ENCODE results near the gene CNNM1. TPM values are rescaled to one million over a fixed set of nuclear protein-coding genes. Genes with fewer than 3 reads are reported as not detected.

Gene CNNM1
- total and polyA plus RNA-seq, 8 donors, result 0.17 to 0.94 (median 0.36) TPM

GRCh38 chr10:99427566-99428190 is 98.5 kb downstream of the CNNM1 start:
- H3K27ac ChIP-seq, result no peak overlapping the region
- intact Hi-C loops (cut with DNase I), result no loop called here
- TF ChIP-seq, protein P1, sequence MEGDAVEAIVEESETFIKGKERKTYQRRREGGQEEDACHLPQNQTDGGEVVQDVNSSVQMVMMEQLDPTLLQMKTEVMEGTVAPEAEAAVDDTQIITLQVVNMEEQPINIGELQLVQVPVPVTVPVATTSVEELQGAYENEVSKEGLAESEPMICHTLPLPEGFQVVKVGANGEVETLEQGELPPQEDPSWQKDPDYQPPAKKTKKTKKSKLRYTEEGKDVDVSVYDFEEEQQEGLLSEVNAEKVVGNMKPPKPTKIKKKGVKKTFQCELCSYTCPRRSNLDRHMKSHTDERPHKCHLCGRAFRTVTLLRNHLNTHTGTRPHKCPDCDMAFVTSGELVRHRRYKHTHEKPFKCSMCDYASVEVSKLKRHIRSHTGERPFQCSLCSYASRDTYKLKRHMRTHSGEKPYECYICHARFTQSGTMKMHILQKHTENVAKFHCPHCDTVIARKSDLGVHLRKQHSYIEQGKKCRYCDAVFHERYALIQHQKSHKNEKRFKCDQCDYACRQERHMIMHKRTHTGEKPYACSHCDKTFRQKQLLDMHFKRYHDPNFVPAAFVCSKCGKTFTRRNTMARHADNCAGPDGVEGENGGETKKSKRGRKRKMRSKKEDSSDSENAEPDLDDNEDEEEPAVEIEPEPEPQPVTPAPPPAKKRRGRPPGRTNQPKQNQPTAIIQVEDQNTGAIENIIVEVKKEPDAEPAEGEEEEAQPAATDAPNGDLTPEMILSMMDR (IDR thresholded peaks at IDR 0.05), result no peak
- no peak overlapping the region for H3K4me3 ChIP-seq
- DNase-seq (no peak), ATAC-seq (no peak)
- no peaks in the 10 kb centered on the region for H3K27me3 ChIP-seq
- peaks cover 0 to 16% of the 10 kb centered on the region in 2 donors for H3K36me3 ChIP-seq
- H3K4me1 ChIP-seq, result peaks cover 7 to 24% of the 10 kb centered on the region in 2 donors
- H3K9me3 ChIP-seq, result no peaks in the 10 kb centered on the region

- intact Hi-C loops (cut with DNase I), result loop anchor here in 1 of 2 donors (10.0 kb wide), 1 partner anchor 185 kb away; no protein-coding TSS in a partner anchor
- H3K36me3 ChIP-seq, result peaks cover 0 to 19% of the 10 kb centered on the region in 2 donors
- H3K27me3 ChIP-seq, result no peaks in the 10 kb centered on the region
- peak overlapping the region; percentile 75 to 86 for H3K4me3 ChIP-seq
- peak overlapping the region in 1 of 2 donors; percentile 92 for H3K27ac ChIP-seq
- H3K4me1 ChIP-seq, result peaks cover 7 to 24% of the 10 kb centered on the region in 2 donors
- no peaks in the 10 kb centered on the region for H3K9me3 ChIP-seq
- DNase-seq, result no peak
- TF ChIP-seq, protein P1 (IDR thresholded peaks at IDR 0.05), result no peak
- no peak for ATAC-seq
Measured at GRCh38 chr10:99429517-99430095, 100.5 kb downstream of the CNNM1 start.

GRCh38 chr10:99430116-99430450 is 100.9 kb downstream of the CNNM1 start:
- TF ChIP-seq, protein P1 (IDR thresholded peaks at IDR 0.05), result no peak
- Histone ChIP-seq H3K36me3 (peaks cover 0 to 15% of the 10 kb centered on the region in 2 donors), H3K9me3 (no peaks in the 10 kb centered on the region), H3K4me3 (peak overlapping the region; percentile 75 to 86), H3K27me3 (no peaks in the 10 kb centered on the region), H3K4me1 (peaks cover 7 to 24% of the 10 kb centered on the region in 2 donors), H3K27ac (peak overlapping the region in 1 of 2 donors; percentile 92)
- no peak for DNase-seq
- peak; percentile 6 for ATAC-seq
- intact Hi-C loops (cut with DNase I), result loop anchor here in 1 of 2 donors (10.0 kb wide), 1 partner anchor 185 kb away; no protein-coding TSS in a partner anchor

DNA sequence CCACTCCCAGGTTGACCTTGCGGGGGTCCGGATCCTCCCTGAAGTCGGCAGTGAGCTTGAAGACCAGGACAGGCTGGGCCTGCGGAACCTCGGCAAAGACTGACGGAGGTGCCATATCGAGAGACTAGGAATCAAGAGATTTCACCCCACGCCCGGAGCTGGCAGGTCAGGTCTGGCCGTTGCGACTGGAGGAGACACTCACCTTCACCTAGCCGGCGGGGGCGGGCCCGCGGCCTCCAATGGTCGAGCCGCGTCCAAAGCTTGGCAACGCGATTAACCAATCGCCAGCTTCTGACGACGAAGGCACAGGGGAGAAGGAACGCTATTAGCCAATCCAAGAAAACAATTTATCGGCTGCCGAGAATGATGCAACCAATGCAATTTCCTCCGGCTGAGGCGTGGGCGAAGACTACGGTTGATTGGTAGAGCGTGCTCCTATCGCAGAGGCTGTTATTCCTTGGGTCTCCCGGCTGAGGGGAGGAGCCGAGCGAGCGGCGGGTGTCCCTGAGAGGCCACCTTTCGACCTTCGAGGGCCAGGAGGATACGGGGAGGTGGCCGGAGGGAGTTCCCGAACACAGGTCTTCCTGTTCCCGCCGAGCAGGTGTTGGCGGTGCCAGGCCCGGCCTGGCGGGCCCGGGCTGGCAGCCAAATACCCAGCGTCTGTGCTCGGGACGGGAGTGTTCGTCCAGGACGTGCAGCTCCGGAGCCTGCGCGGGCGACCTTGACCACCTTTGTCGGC is 101.5 kb downstream of the CNNM1 start, which contains the start of gene GOT1:
GOT1 (minus strand) TSS at position 174 of the 739 bp plus-strand sequence; CDS start at position 115, 59 bp downstream.
- H3K27me3 ChIP-seq, result no peaks in the 10 kb centered on the region
- H3K9me3 ChIP-seq, result no peaks in the 10 kb centered on the region
- intact Hi-C loops (cut with DNase I), result loop anchor here in 1 of 2 donors (10.0 kb wide), 1 partner anchor 184 kb away; no protein-coding TSS in a partner anchor
- H3K36me3 ChIP-seq, result peaks cover 0 to 9% of the 10 kb centered on the region in 2 donors
- H3K4me3 ChIP-seq, result peak within 1 kb of the TSS; percentile 75 to 86
- TF ChIP-seq, protein P1 (IDR thresholded peaks at IDR 0.05), result no peak
- ATAC-seq, result peak; percentile 98
- peaks cover 7 to 24% of the 10 kb centered on the region in 2 donors for H3K4me1 ChIP-seq
- peak; percentile 95 to 98 (median 96) for DNase-seq
- H3K27ac ChIP-seq, result peak within 1 kb of the TSS; percentile 92 to 93

All from left lung (tissue), 10 donors.